H9 (cell line): ENCODE measurements around the gene RAPGEF3. TPM values are rescaled to one million over a fixed set of nuclear protein-coding genes. Genes with fewer than 3 reads are reported as not detected.

Source experiments
- DNase-seq: peaks from one replicate; pipeline ENCODE4 v3.0.0-alpha.2; 2017
- H2AFZ ChIP-seq: one replicate; pipeline ENCODE4 v1.6.1; 2013; ENCODE audit warnings: mild to moderate bottlenecking, low read length, control low read depth, moderate library complexity
- H2AK5ac ChIP-seq: 2 replicates; pipeline ENCODE4 v1.6.1; 2013; ENCODE audit warnings: low read length, control low read depth, mixed read lengths; ENCODE audit not compliant: insufficient read length
- H2BK120ac ChIP-seq: one replicate; pipeline ENCODE4 v1.6.1; 2013; ENCODE audit warnings: low read depth, mild to moderate bottlenecking, low read length, control low read depth, inconsistent platforms; ENCODE audit not compliant: poor library complexity, severe bottlenecking
- H2BK12ac ChIP-seq: 2 replicates; pipeline ENCODE4 v1.6.1; 2013; ENCODE audit warnings: low read length, control low read depth, mixed read lengths, low read depth; ENCODE audit not compliant: insufficient read length
- H2BK15ac ChIP-seq: 2 replicates; pipeline ENCODE4 v1.6.1; 2013; ENCODE audit warnings: low read depth, low read length, control low read depth
- H2BK20ac ChIP-seq: one replicate; pipeline ENCODE4 v1.6.1; 2013; ENCODE audit warnings: low read depth, mild to moderate bottlenecking, low read length, control low read depth, inconsistent platforms; ENCODE audit not compliant: poor library complexity, severe bottlenecking
- H2BK5ac ChIP-seq: 2 replicates; pipeline ENCODE4 v1.6.1; 2013; ENCODE audit warnings: low read length, control low read depth, mixed read lengths; ENCODE audit not compliant: insufficient read length
- H3K14ac ChIP-seq: 2 replicates; pipeline ENCODE4 v1.6.1; 2013; ENCODE audit warnings: low read length, control low read depth; ENCODE audit not compliant: insufficient read depth
- H3K18ac ChIP-seq: 2 replicates; pipeline ENCODE4 v1.6.1; 2013; ENCODE audit warnings: low read depth, mild to moderate bottlenecking, mixed read lengths, low read length, control low read depth; ENCODE audit not compliant: insufficient read length
- H3K23ac ChIP-seq: 2 replicates; pipeline ENCODE4 v1.6.1; 2013; ENCODE audit warnings: low read length, control low read depth, mixed read lengths, low read depth; ENCODE audit not compliant: insufficient read length
- H3K23me2 ChIP-seq: 2 replicates; pipeline ENCODE4 v1.6.1; 2013; ENCODE audit warnings: low read depth, mild to moderate bottlenecking, mixed read lengths, low read length, control low read depth; ENCODE audit not compliant: insufficient read length, poor library complexity, severe bottlenecking
- H3K27ac ChIP-seq: 2 replicates; pipeline ENCODE4 v1.5.1; 2013; ENCODE audit warnings: low read length, control low read depth, mixed read lengths, low read depth; ENCODE audit not compliant: insufficient read length
- H3K27me3 ChIP-seq: 2 replicates; pipeline ENCODE4 v1.6.1; 2013; ENCODE audit warnings: low read length, control low read depth, inconsistent platforms; ENCODE audit not compliant: insufficient read depth
- H3K4ac ChIP-seq: 2 replicates; pipeline ENCODE4 v1.6.1; 2013; ENCODE audit warnings: low read depth, mild to moderate bottlenecking, control low read depth, inconsistent platforms, low read length, moderate library complexity
- H3K4me1 ChIP-seq: 2 replicates; pipeline ENCODE4 v1.6.1; 2013; ENCODE audit warnings: low read length, control low read depth, inconsistent platforms; ENCODE audit not compliant: insufficient read depth
- H3K4me2 ChIP-seq: 2 replicates; pipeline ENCODE4 v1.6.1; 2013; ENCODE audit warnings: low read length, control low read depth, mixed read lengths; ENCODE audit not compliant: insufficient read length, insufficient read depth
- H3K56ac ChIP-seq: 2 replicates; pipeline ENCODE4 v1.6.1; 2013; ENCODE audit warnings: low read depth, mild to moderate bottlenecking, mixed read lengths, low read length, control low read depth; ENCODE audit not compliant: insufficient read length
- H3K79me1 ChIP-seq: 2 replicates; pipeline ENCODE4 v1.6.1; 2013; ENCODE audit warnings: low read depth, mild to moderate bottlenecking, moderate library complexity, low read length, control low read depth, inconsistent platforms; ENCODE audit not compliant: insufficient read depth, poor library complexity, severe bottlenecking
- H3K79me2 ChIP-seq: 2 replicates; pipeline ENCODE4 v1.6.1; 2013; ENCODE audit warnings: low read length, control low read depth, inconsistent platforms; ENCODE audit not compliant: insufficient read depth
- H3K9ac ChIP-seq: 2 replicates; pipeline ENCODE4 v1.6.1; 2013; ENCODE audit warnings: low read length, control low read depth, mixed read lengths; ENCODE audit not compliant: insufficient read length; ENCODE audit errors: extremely low read depth
- H3K9me3 ChIP-seq: one replicate; pipeline ENCODE4 v1.6.1; 2013; ENCODE audit warnings: low read depth, low read length, inconsistent platforms; ENCODE audit not compliant: control insufficient read depth
- H3T11ph ChIP-seq: one replicate; pipeline ENCODE4 v1.6.1; 2013; ENCODE audit warnings: mild to moderate bottlenecking, low read length, control low read depth, inconsistent platforms
- H4K20me1 ChIP-seq: one replicate; pipeline ENCODE4 v1.6.1; 2013; ENCODE audit not compliant: control insufficient read depth, insufficient read length, insufficient read depth
- H4K5ac ChIP-seq: 2 replicates; pipeline ENCODE4 v1.6.1; 2013; ENCODE audit warnings: low read depth, mild to moderate bottlenecking, mixed read lengths, low read length, control low read depth; ENCODE audit not compliant: insufficient read length
- H4K8ac ChIP-seq: replicated peaks from 2 replicates; pipeline ENCODE4 v1.6.1; 2013; ENCODE audit warnings: low read length, control low read depth, mixed read lengths, low read depth; ENCODE audit not compliant: insufficient read length
- H4K91ac ChIP-seq: 2 replicates; pipeline ENCODE4 v1.6.1; 2013; ENCODE audit warnings: low read depth, mild to moderate bottlenecking, moderate library complexity, mixed read lengths, low read length, control low read depth; ENCODE audit not compliant: insufficient read length
- H3K27ac Mint-ChIP-seq, 3 experiments: 2 replicates in 2 of 3; 3 replicates in 1 of 3; pipeline ENCODE4 v1.8.0; 2020 to 2021; ENCODE audit warnings: mixed read lengths in 3 of 3, mild to moderate bottlenecking in 1 of 3, moderate library complexity in 1 of 3
- H3K27me3 Mint-ChIP-seq: 2 replicates; pipeline ENCODE4 v1.8.0; 2021; ENCODE audit warnings: low read depth, mild to moderate bottlenecking, moderate library complexity, mixed read lengths
- H3K36me3 Mint-ChIP-seq, 3 experiments: 2 replicates in 2 of 3; 3 replicates in 1 of 3; pipeline ENCODE4 v1.8.0; 2020 to 2021; ENCODE audit warnings: low read depth in 3 of 3, mixed read lengths in 3 of 3; ENCODE audit not compliant: insufficient read depth in 1 of 3
- H3K4me1 Mint-ChIP-seq, 2 experiments: 2 replicates each; pipeline ENCODE4 v1.8.0; 2020; ENCODE audit warnings: mixed read lengths in 2 of 2
- H3K4me3 Mint-ChIP-seq, 2 experiments: 2 replicates in 1 of 2; 3 replicates in 1 of 2; pipeline ENCODE4 v1.8.0; 2020 to 2021; ENCODE audit warnings: mild to moderate bottlenecking in 2 of 2, mixed read lengths in 2 of 2, moderate library complexity in 1 of 2
- H3K9me3 Mint-ChIP-seq, 2 experiments: 2 replicates in 1 of 2; 3 replicates in 1 of 2; pipeline ENCODE4 v1.8.0; 2020; ENCODE audit warnings: mild to moderate bottlenecking in 2 of 2, mixed read lengths in 2 of 2, moderate library complexity in 1 of 2
- CTCF ChIP-seq: fragments of 200-600 bp; sonication (generic); conservative IDR thresholded peaks from 3 replicates; pipeline ENCODE4 v1.8.0; 2021; ENCODE audit warnings: antibody characterized with exemption, mild to moderate bottlenecking
- WGBS: extraction: QIAGEN DNeasy Blood & Tissue Kit; methylation state at CpG from one replicate; pipeline ENCODE4 v1.1.7; 2013; ENCODE audit warnings: missing lambda C conversion rate, low lambda C conversion rate, mixed read lengths; ENCODE audit not compliant: insufficient read length; ENCODE audit errors: extremely low coverage; 5-methylcytosine and 5-hydroxymethylcytosine counted together
- total RNA-seq: library from RNA; stranded (reverse); gene quantifications from 2 replicates; pipeline ENCODE4 v1.2.1, GENCODE V29; 2021

RAPGEF3 gene
- total RNA-seq, 1 experiment from 2014 or later, result 7.4 TPM

GRCh38 chr12:47750229-47750798 is 8.4 kb downstream of the RAPGEF3 start:
- DNase-seq, result no peak
- no peaks in the 10 kb centered on the region for H3K27me3 Mint-ChIP-seq

More at GRCh38 chr12:47750229-47750798, 8.4 kb downstream of the RAPGEF3 start:
- Histone ChIP-seq H3K4me1 (peaks cover 19% of the 10 kb centered on the region), H3K4ac (no peak overlapping the region), H3T11ph (no peak overlapping the region), H3K18ac (no peak overlapping the region), H2BK5ac (no peak overlapping the region), H4K5ac (no peak overlapping the region), H3K9ac (no peak overlapping the region), H3K23me2 (no peaks in the 10 kb centered on the region), H2BK120ac (no peak overlapping the region), H3K27ac (no peak overlapping the region), H2BK20ac (no peak overlapping the region), H3K56ac (no peak overlapping the region), H4K20me1 (no peaks in the 10 kb centered on the region), H2AFZ (no peak overlapping the region), H3K79me2 (no peaks in the 10 kb centered on the region), H4K8ac (no peak overlapping the region), H2BK15ac (no peak overlapping the region), H2AK5ac (no peak overlapping the region), H3K4me2 (no peak overlapping the region), H3K14ac (no peak overlapping the region), H2BK12ac (no peak overlapping the region), H3K27me3 (no peaks in the 10 kb centered on the region), H3K23ac (no peak overlapping the region), H3K79me1 (no peaks in the 10 kb centered on the region), H4K91ac (no peak overlapping the region), H3K9me3 (no peaks in the 10 kb centered on the region)
- Mint-ChIP-seq H3K4me1 (peaks cover 17 to 23% of the 10 kb centered on the region in 2 experiments), H3K9me3 (no peaks in the 10 kb centered on the region), H3K36me3 (peaks cover 0 to 10% (median 2%) of the 10 kb centered on the region in 3 experiments; a peak in 3 of 7 replicates), H3K4me3 (no peak overlapping the region), H3K27ac (0 out of 7 replicates have a peak overlapping the region, but pooled peaks of 1 of the 3 experiments have one; percentile 90)
- no peak for TF ChIP-seq CTCF
- WGBS, result no CpG with 5 or more reads among the region's 10 CpGs
